GM23338 (cell line): Measurements from ENCODE around the gene NRROS. TPM values are rescaled to one million over a fixed set of nuclear protein-coding genes. Genes with fewer than 3 reads are reported as not detected.

Source experiments
- ATAC-seq: fragments of 200-7000 bp; cut with Tn5 transposase; 3 replicates; pipeline ENCODE4 v1.9.1; 2020
- DNase-seq: peaks from one replicate; pipeline ENCODE4 v3.0.0-alpha.2; 2015; ENCODE audit warnings: low spot score
- H2AFZ ChIP-seq: fragments of 200-600 bp; sonication (generic); 2 replicates; pipeline ENCODE4 v1.8.0; 2016; ENCODE audit warnings: antibody characterized with exemption, mild to moderate bottlenecking, moderate library complexity
- H3F3A ChIP-seq: fragments of 200-600 bp; sonication (generic); replicated peaks from 2 replicates; pipeline ENCODE4 v1.8.0; 2017; ENCODE audit warnings: antibody characterized with exemption, mixed run types, low read depth
- H3K27ac ChIP-seq: fragments of 200-600 bp; sonication (generic); 2 replicates; pipeline ENCODE4 v1.6.1; 2016; ENCODE audit warnings: low read depth
- H3K27me3 ChIP-seq: fragments of 200-600 bp; sonication (generic); 2 replicates; pipeline ENCODE4 v1.8.0; 2016; ENCODE audit warnings: mild to moderate bottlenecking, mixed run types, moderate library complexity; ENCODE audit not compliant: insufficient read depth
- H3K36me3 ChIP-seq: fragments of 200-600 bp; sonication (generic); 2 replicates; pipeline ENCODE4 v1.8.0; 2016; ENCODE audit warnings: mild to moderate bottlenecking; ENCODE audit not compliant: insufficient read depth
- H3K4me1 ChIP-seq: fragments of 200-600 bp; sonication (generic); 2 replicates; pipeline ENCODE4 v1.8.0; 2016; ENCODE audit warnings: mild to moderate bottlenecking, moderate library complexity; ENCODE audit not compliant: insufficient read depth
- H3K4me2 ChIP-seq: fragments of 200-600 bp; sonication (generic); 2 replicates; pipeline ENCODE4 v1.7.1; 2017; ENCODE audit warnings: mixed run types
- H3K4me3 ChIP-seq: fragments of 200-600 bp; sonication (generic); 2 replicates; pipeline ENCODE4 v1.6.1; 2016; ENCODE audit warnings: mixed run types
- H3K79me2 ChIP-seq: fragments of 200-600 bp; sonication (generic); replicated peaks from 2 replicates; pipeline ENCODE4 v1.8.0; 2017; ENCODE audit warnings: mild to moderate bottlenecking; ENCODE audit not compliant: insufficient read depth
- H3K9me2 ChIP-seq: fragments of 200-600 bp; sonication (generic); 2 replicates; pipeline ENCODE4 v1.8.0; 2017; ENCODE audit not compliant: insufficient read depth
- H4K20me1 ChIP-seq: fragments of 200-600 bp; sonication (generic); replicated peaks from 2 replicates; pipeline ENCODE4 v1.8.0; 2017; ENCODE audit warnings: mild to moderate bottlenecking; ENCODE audit not compliant: insufficient read depth
- H3K27ac Mint-ChIP-seq: 2 replicates; pipeline ENCODE4 v1.8.0; 2020; ENCODE audit warnings: inconsistent platforms, mild to moderate bottlenecking, moderate library complexity, mixed read lengths
- H3K27me3 Mint-ChIP-seq: 3 replicates; pipeline ENCODE4 v1.8.0; 2022; ENCODE audit warnings: low read depth, mild to moderate bottlenecking, moderate library complexity, mixed read lengths, inconsistent platforms; ENCODE audit not compliant: insufficient read depth, poor library complexity
- H3K36me3 Mint-ChIP-seq: 3 replicates; pipeline ENCODE4 v1.8.0; 2021; ENCODE audit warnings: low read depth, mild to moderate bottlenecking, inconsistent platforms, moderate library complexity, mixed read lengths
- H3K4me1 Mint-ChIP-seq: 3 replicates; pipeline ENCODE4 v1.8.0; 2020; ENCODE audit warnings: mild to moderate bottlenecking, inconsistent platforms, mixed read lengths
- H3K4me3 Mint-ChIP-seq: 3 replicates; pipeline ENCODE4 v1.8.0; 2021; ENCODE audit warnings: moderate library complexity, mild to moderate bottlenecking, inconsistent platforms, mixed read lengths
- H3K9me3 Mint-ChIP-seq: 3 replicates; pipeline ENCODE4 v1.8.0; 2020; ENCODE audit warnings: moderate library complexity, mild to moderate bottlenecking, inconsistent platforms, mixed read lengths
- CREB1 ChIP-seq: fragments of 250-450 bp; sonication (Bioruptor Pico); IDR thresholded peaks from 2 replicates; pipeline ENCODE4 v1.5.0; 2020; ENCODE audit warnings: low read depth, mild to moderate bottlenecking, moderate library complexity
- EZH2 ChIP-seq: fragments of 200-600 bp; sonication (generic); IDR thresholded peaks from one replicate; pipeline ENCODE4 v1.8.0; 2017; ENCODE audit warnings: antibody characterized with exemption, mild to moderate bottlenecking, low read depth; ENCODE audit not compliant: unreplicated experiment
- JUNB ChIP-seq: IDR thresholded peaks from one replicate; pipeline ENCODE4 v1.6.1; 2016; ENCODE audit warnings: antibody characterized with exemption; ENCODE audit not compliant: unreplicated experiment
- POLR2AphosphoS5 ChIP-seq: IDR thresholded peaks from 2 replicates; pipeline ENCODE4 v1.6.1; 2016; ENCODE audit warnings: antibody characterized with exemption, low read depth
- STAT1 ChIP-seq: IDR thresholded peaks from one replicate; pipeline ENCODE4 v1.6.1; 2016; ENCODE audit warnings: antibody characterized with exemption; ENCODE audit not compliant: unreplicated experiment
- ZNF114 ChIP-seq: fragments of 250-450 bp; sonication (Bioruptor Pico); IDR thresholded peaks from 2 replicates; pipeline ENCODE4 v1.5.0; 2020; ENCODE audit warnings: mild to moderate bottlenecking, moderate library complexity
- ZNF331 ChIP-seq: fragments of 250-450 bp; sonication (Bioruptor Pico); IDR thresholded peaks from 2 replicates; pipeline ENCODE4 v1.5.0; 2020; ENCODE audit warnings: low read depth, mild to moderate bottlenecking, moderate library complexity
- polyA plus RNA-seq: library from polyadenylated mRNA; unstranded; fragments of >200 nt; fragmentation: Nextera tagmentation; extraction: Ambion mirVana; gene quantifications from 2 replicates; pipeline ENCODE4 v1.2.1, GENCODE V29; 2016
- total RNA-seq: library from RNA; depleted of rRNA; stranded (reverse); fragments of >200 nt; shearing (Covaris generic); gene quantifications from 2 replicates; pipeline ENCODE4 v1.2.3, GENCODE V29; 2014
- TF ChIP-seq, protein P1 (sequence below): IDR thresholded peaks from one replicate; pipeline ENCODE4 v1.6.1; 2018; ENCODE audit warnings: antibody characterized with exemption; ENCODE audit not compliant: unreplicated experiment
- TF ChIP-seq, protein P2 (sequence below): IDR thresholded peaks from 2 replicates; pipeline ENCODE4 v1.6.1; 2016; ENCODE audit warnings: antibody characterized with exemption
- TF ChIP-seq, protein P3 (sequence below), 2 experiments: fragments of 200-600 bp in 1 of 2; sonication (generic) in 1 of 2; conservative IDR thresholded peaks; 2 replicates each; pipeline versions ENCODE4 v1.5.1 to v1.6.1; 2016 to 2017; ENCODE audit warnings: antibody characterized with exemption in 2 of 2, low read depth in 2 of 2, mild to moderate bottlenecking in 2 of 2, moderate library complexity in 1 of 2
- TF ChIP-seq, protein P4 (sequence below): fragments of 250-450 bp; sonication (Bioruptor Pico); IDR thresholded peaks from 2 replicates; pipeline ENCODE4 v1.5.0; 2020; ENCODE audit warnings: mild to moderate bottlenecking, moderate library complexity

The NRROS gene
- total and polyA plus RNA-seq, 2 experiments from 2014 or later = 2.3 to 8.5 TPM

DNA sequence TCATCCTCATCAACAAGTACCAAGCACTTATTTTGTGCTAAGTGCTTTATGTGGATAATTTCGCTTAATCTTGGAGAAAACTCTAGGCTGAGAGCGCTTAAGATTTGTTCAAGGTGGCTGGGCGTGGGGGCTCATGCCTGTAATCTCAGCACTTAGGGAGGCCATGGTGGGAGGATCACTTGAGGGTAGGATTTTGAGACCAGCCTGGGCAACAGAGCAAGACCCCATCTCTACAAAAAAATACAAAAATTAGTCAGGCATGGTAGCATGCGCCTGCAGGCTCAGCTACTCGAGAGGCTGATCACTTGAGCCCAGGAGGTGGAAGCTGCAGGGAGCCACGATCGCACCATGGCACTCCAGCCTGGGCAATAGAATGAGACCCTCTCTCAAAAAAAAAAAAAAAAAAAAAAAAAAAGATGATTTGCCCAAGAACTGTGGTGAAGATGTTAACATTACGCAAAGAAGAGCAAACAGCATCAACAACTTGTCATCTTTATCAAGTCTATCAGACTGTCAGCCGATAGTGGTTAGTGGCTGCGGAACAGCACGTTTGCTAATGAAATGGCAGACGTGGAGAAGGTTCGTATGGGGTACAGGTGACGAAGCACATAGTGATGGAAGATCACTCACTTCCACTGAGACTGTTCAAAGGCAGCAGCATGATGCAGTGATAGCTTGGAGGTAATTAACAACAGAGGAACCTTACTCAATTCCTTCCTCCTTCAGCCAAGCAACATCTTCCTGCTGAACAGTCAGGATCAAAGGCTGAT lies 27.7 kb downstream of the NRROS start (continued):
- TF ChIP-seq, protein P1, sequence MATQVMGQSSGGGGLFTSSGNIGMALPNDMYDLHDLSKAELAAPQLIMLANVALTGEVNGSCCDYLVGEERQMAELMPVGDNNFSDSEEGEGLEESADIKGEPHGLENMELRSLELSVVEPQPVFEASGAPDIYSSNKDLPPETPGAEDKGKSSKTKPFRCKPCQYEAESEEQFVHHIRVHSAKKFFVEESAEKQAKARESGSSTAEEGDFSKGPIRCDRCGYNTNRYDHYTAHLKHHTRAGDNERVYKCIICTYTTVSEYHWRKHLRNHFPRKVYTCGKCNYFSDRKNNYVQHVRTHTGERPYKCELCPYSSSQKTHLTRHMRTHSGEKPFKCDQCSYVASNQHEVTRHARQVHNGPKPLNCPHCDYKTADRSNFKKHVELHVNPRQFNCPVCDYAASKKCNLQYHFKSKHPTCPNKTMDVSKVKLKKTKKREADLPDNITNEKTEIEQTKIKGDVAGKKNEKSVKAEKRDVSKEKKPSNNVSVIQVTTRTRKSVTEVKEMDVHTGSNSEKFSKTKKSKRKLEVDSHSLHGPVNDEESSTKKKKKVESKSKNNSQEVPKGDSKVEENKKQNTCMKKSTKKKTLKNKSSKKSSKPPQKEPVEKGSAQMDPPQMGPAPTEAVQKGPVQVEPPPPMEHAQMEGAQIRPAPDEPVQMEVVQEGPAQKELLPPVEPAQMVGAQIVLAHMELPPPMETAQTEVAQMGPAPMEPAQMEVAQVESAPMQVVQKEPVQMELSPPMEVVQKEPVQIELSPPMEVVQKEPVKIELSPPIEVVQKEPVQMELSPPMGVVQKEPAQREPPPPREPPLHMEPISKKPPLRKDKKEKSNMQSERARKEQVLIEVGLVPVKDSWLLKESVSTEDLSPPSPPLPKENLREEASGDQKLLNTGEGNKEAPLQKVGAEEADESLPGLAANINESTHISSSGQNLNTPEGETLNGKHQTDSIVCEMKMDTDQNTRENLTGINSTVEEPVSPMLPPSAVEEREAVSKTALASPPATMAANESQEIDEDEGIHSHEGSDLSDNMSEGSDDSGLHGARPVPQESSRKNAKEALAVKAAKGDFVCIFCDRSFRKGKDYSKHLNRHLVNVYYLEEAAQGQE = no peak
- TF ChIP-seq, protein P2, sequence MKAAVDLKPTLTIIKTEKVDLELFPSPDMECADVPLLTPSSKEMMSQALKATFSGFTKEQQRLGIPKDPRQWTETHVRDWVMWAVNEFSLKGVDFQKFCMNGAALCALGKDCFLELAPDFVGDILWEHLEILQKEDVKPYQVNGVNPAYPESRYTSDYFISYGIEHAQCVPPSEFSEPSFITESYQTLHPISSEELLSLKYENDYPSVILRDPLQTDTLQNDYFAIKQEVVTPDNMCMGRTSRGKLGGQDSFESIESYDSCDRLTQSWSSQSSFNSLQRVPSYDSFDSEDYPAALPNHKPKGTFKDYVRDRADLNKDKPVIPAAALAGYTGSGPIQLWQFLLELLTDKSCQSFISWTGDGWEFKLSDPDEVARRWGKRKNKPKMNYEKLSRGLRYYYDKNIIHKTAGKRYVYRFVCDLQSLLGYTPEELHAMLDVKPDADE = no peak
- TF ChIP-seq ZNF331 (CRISPR knock-in tag) = no peak
- no peak for TF ChIP-seq ZNF114 (CRISPR knock-in tag)
- TF ChIP-seq STAT1 = no peak
- TF ChIP-seq, protein P3, sequence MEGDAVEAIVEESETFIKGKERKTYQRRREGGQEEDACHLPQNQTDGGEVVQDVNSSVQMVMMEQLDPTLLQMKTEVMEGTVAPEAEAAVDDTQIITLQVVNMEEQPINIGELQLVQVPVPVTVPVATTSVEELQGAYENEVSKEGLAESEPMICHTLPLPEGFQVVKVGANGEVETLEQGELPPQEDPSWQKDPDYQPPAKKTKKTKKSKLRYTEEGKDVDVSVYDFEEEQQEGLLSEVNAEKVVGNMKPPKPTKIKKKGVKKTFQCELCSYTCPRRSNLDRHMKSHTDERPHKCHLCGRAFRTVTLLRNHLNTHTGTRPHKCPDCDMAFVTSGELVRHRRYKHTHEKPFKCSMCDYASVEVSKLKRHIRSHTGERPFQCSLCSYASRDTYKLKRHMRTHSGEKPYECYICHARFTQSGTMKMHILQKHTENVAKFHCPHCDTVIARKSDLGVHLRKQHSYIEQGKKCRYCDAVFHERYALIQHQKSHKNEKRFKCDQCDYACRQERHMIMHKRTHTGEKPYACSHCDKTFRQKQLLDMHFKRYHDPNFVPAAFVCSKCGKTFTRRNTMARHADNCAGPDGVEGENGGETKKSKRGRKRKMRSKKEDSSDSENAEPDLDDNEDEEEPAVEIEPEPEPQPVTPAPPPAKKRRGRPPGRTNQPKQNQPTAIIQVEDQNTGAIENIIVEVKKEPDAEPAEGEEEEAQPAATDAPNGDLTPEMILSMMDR (conservative IDR thresholded peaks at IDR 0.05; ENCODE audit: low read depth in 2 of 2) = no peak

DNA sequence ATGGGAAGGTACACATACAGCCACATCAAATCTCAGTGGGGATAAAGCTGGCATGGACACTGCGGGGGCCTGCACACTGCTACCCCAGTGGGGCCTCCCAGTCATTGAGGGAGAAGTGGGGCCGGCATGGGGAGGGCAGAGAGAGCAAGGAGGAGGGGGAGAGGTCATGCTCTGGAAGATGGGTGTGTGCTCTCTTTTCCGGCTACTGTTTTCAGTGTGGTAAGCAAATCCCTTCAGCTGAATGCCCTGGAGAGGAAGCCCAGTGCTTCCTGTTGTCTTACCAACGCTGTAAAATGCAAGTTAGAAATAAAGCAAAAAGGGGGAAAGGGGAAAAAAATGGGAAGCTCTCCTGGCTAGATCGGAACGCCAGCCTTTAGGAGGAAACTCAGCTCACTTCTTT lies 30.8 kb downstream of the NRROS start:
- H3K27ac Mint-ChIP-seq = 0 out of 2 replicates have a peak overlapping the region, but pooled peaks have one; percentile 49
- no peaks in the 10 kb centered on the region for H3K79me2 ChIP-seq
- H3K9me3 Mint-ChIP-seq = no peaks in the 10 kb centered on the region; the same call in 2 of the 3 replicates
- no peak overlapping the region for H3K4me3 Mint-ChIP-seq
- no peaks in the 10 kb centered on the region for H3K36me3 ChIP-seq
- peak overlapping the region; percentile 89 for H2AFZ ChIP-seq
- ATAC-seq (no peak), DNase-seq (no peak)
- no peak overlapping the region for H3K4me2 ChIP-seq
- H3K4me3 ChIP-seq = no peak overlapping the region
- no peaks in the 10 kb centered on the region for H4K20me1 ChIP-seq
- no peak overlapping the region for H3K27ac ChIP-seq
- H3K27me3 Mint-ChIP-seq = peaks cover 5% of the 10 kb centered on the region
- H3F3A ChIP-seq = peaks cover 7% of the 10 kb centered on the region
- no peaks in the 10 kb centered on the region for H3K9me2 ChIP-seq
- no peaks in the 10 kb centered on the region for H3K27me3 ChIP-seq
- H3K4me1 ChIP-seq = peaks cover 6% of the 10 kb centered on the region; the same call in 1 of the 2 replicates
- H3K36me3 Mint-ChIP-seq = no peaks in the 10 kb centered on the region
- peaks cover 21% of the 10 kb centered on the region for H3K4me1 Mint-ChIP-seq
- TF ChIP-seq CREB1 (CRISPR knock-in tag) (no peak), EZH2 (no peak), POLR2AphosphoS5 (no peak), STAT1 (no peak), JUNB (no peak)
- TF ChIP-seq, protein P4, sequence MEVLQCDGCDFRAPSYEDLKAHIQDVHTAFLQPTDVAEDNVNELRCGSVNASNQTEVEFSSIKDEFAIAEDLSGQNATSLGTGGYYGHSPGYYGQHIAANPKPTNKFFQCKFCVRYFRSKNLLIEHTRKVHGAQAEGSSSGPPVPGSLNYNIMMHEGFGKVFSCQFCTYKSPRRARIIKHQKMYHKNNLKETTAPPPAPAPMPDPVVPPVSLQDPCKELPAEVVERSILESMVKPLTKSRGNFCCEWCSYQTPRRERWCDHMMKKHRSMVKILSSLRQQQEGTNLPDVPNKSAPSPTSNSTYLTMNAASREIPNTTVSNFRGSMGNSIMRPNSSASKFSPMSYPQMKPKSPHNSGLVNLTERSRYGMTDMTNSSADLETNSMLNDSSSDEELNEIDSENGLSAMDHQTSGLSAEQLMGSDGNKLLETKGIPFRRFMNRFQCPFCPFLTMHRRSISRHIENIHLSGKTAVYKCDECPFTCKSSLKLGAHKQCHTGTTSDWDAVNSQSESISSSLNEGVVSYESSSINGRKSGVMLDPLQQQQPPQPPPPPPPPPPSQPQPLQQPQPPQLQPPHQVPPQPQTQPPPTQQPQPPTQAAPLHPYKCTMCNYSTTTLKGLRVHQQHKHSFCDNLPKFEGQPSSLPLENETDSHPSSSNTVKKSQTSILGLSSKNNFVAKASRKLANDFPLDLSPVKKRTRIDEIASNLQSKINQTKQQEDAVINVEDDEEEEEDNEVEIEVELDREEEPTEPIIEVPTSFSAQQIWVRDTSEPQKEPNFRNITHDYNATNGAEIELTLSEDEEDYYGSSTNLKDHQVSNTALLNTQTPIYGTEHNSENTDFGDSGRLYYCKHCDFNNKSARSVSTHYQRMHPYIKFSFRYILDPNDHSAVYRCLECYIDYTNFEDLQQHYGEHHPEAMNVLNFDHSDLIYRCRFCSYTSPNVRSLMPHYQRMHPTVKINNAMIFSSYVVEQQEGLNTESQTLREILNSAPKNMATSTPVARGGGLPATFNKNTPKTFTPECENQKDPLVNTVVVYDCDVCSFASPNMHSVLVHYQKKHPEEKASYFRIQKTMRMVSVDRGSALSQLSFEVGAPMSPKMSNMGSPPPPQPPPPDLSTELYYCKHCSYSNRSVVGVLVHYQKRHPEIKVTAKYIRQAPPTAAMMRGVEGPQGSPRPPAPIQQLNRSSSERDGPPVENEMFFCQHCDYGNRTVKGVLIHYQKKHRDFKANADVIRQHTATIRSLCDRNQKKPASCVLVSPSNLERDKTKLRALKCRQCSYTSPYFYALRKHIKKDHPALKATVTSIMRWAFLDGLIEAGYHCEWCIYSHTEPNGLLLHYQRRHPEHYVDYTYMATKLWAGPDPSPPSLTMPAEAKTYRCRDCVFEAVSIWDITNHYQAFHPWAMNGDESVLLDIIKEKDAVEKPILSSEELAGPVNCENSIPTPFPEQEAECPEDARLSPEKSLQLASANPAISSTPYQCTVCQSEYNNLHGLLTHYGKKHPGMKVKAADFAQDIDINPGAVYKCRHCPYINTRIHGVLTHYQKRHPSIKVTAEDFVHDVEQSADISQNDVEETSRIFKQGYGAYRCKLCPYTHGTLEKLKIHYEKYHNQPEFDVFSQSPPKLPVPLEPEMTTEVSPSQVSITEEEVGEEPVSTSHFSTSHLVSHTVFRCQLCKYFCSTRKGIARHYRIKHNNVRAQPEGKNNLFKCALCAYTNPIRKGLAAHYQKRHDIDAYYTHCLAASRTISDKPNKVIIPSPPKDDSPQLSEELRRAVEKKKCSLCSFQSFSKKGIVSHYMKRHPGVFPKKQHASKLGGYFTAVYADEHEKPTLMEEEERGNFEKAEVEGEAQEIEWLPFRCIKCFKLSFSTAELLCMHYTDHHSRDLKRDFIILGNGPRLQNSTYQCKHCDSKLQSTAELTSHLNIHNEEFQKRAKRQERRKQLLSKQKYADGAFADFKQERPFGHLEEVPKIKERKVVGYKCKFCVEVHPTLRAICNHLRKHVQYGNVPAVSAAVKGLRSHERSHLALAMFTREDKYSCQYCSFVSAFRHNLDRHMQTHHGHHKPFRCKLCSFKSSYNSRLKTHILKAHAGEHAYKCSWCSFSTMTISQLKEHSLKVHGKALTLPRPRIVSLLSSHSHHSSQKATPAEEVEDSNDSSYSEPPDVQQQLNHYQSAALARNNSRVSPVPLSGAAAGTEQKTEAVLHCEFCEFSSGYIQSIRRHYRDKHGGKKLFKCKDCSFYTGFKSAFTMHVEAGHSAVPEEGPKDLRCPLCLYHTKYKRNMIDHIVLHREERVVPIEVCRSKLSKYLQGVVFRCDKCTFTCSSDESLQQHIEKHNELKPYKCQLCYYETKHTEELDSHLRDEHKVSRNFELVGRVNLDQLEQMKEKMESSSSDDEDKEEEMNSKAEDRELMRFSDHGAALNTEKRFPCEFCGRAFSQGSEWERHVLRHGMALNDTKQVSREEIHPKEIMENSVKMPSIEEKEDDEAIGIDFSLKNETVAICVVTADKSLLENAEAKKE (CRISPR knock-in tag) = no peak
